Measurements from ENCODE around the gene ZSCAN20. TPM values are rescaled to one million over a fixed set of nuclear protein-coding genes. Genes with fewer than 3 reads are reported as not detected.

ZSCAN20 gene
- total RNA-seq, 3 donors from 2014 or later (not counting 1 experiment from before 2014, with no cell fraction given) = 0.49 to 1.5 (median 1.0) TPM

DNA sequence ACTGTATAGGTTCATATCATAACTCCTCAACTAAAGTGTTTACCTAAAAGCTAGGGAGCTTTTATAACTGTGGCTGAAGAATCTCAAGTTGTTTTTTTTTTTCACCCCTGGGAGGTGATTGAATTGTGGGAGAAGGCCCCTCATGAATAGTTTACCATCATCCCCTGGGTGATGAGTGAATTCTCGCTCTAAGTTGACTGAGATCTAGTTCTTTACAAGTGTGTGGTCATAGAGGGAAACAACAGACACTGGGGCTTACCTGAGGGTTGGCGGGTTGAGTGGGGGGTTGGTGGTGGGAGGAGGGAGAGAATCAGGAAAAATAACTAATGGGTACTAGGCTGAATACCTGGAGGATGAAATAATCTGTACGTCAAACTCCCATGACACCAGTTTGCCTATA, 7.9 kb upstream of the ZSCAN20 start:
- Histone ChIP-seq H3K27me3 (ENCODE audit: control insufficient read depth, insufficient read depth, low read length) (no peaks in the 10 kb centered on the region), H3K4me1 (ENCODE audit: control insufficient read depth, insufficient read depth, low read length) (peaks cover 12% of the 10 kb centered on the region), H3K27ac (ENCODE audit: low read length) (no peak overlapping the region), H3K4me3 (ENCODE audit: low read length) (no peak overlapping the region), H3K9me3 (ENCODE audit: control insufficient read depth, insufficient read depth, low read length) (no peaks in the 10 kb centered on the region), H3K36me3 (ENCODE audit: control insufficient read depth, insufficient read depth, low read length) (no peaks in the 10 kb centered on the region)
- no peaks in the 10 kb centered on the region for H3K36me3 Mint-ChIP-seq
- H3K4me1 Mint-ChIP-seq = no peaks in the 10 kb centered on the region
- DNase-seq = no peak
- no peak overlapping the region for H3K4me3 Mint-ChIP-seq
- ATAC-seq = no peak
- H3K9me3 Mint-ChIP-seq = no peaks in the 10 kb centered on the region
- intact Hi-C loops (cut with micrococcal nuclease) = no loop called here
- H3K27me3 Mint-ChIP-seq (ENCODE audit: low read depth in 2 of 2) = peaks cover 5 to 7% of the 10 kb centered on the region in 2 donors
- 89% methylated on average over 3 of the region's 3 CpGs for WGBS (ENCODE audit: insufficient coverage)
- TF ChIP-seq, protein P1, sequence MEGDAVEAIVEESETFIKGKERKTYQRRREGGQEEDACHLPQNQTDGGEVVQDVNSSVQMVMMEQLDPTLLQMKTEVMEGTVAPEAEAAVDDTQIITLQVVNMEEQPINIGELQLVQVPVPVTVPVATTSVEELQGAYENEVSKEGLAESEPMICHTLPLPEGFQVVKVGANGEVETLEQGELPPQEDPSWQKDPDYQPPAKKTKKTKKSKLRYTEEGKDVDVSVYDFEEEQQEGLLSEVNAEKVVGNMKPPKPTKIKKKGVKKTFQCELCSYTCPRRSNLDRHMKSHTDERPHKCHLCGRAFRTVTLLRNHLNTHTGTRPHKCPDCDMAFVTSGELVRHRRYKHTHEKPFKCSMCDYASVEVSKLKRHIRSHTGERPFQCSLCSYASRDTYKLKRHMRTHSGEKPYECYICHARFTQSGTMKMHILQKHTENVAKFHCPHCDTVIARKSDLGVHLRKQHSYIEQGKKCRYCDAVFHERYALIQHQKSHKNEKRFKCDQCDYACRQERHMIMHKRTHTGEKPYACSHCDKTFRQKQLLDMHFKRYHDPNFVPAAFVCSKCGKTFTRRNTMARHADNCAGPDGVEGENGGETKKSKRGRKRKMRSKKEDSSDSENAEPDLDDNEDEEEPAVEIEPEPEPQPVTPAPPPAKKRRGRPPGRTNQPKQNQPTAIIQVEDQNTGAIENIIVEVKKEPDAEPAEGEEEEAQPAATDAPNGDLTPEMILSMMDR (IDR thresholded peaks at IDR 0.05) = no peak
- no peak overlapping the region for H3K27ac Mint-ChIP-seq

DNA sequence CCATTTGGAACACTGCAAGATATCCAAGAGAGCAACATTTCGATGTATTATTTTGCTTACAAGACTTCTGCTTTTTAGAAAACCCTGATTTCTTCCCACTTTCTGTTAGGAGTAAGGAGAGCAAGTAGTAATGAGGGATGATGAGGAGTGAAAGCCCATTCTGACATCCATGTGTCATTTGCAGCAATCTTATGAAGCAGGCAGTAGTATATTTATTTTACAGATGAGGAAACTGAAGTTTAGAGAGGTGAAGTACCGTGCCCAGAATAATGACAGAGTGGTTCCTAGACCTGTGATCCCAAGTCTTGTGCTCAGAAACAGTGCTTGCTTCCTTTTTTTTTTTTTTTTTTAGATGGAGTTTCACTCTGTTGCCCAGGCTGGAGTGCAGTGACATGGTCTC, 7.1 kb upstream of the ZSCAN20 start:
- Mint-ChIP-seq H3K4me3 (no peak overlapping the region), H3K36me3 (no peaks in the 10 kb centered on the region), H3K27ac (no peak overlapping the region), H3K4me1 (peaks cover 0 to 1% of the 10 kb centered on the region in 2 donors), H3K9me3 (no peaks in the 10 kb centered on the region), H3K27me3 (ENCODE audit: low read depth in 2 of 2) (no peaks in the 10 kb centered on the region)
- Histone ChIP-seq H3K36me3 (ENCODE audit: control insufficient read depth, insufficient read depth, low read length) (no peaks in the 10 kb centered on the region), H3K27ac (ENCODE audit: low read length) (no peak overlapping the region), H3K27me3 (ENCODE audit: control insufficient read depth, insufficient read depth, low read length) (no peaks in the 10 kb centered on the region), H3K4me3 (ENCODE audit: low read length) (no peak overlapping the region), H3K9me3 (ENCODE audit: control insufficient read depth, insufficient read depth, low read length) (no peaks in the 10 kb centered on the region), H3K4me1 (ENCODE audit: control insufficient read depth, insufficient read depth, low read length) (peaks cover 11% of the 10 kb centered on the region)
- no peak for DNase-seq
- 96% methylated on average over 2 of the region's 2 CpGs for WGBS (ENCODE audit: insufficient coverage)
- no peak for ATAC-seq
- TF ChIP-seq, protein P1 (IDR thresholded peaks at IDR 0.05) = no peak
- intact Hi-C loops (cut with micrococcal nuclease) = no loop called here

DNA sequence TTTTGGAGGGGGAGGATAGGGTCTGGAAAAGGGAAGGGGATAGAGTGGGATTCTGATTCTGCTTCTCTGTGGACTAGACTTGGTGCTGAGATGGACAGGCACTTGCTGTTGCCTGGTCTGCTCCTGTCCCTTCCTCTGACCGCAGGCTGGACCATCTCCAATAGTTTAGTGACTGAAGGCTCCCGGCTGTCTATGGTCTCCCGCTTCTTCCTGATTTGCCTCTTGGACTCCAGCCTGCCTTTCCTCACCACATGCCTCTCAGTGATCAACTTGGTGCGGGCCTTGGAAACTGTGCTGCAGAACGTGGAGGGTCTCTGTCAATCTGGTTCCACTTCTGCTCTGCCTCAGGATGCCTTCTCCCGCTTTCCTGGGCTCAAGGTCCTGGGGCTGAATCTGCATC, 6.3 kb upstream of the ZSCAN20 start:
- intact Hi-C loops (cut with micrococcal nuclease) = no loop called here
- Mint-ChIP-seq H3K27me3 (ENCODE audit: low read depth in 2 of 2) (no peaks in the 10 kb centered on the region), H3K36me3 (no peaks in the 10 kb centered on the region)

DNA sequence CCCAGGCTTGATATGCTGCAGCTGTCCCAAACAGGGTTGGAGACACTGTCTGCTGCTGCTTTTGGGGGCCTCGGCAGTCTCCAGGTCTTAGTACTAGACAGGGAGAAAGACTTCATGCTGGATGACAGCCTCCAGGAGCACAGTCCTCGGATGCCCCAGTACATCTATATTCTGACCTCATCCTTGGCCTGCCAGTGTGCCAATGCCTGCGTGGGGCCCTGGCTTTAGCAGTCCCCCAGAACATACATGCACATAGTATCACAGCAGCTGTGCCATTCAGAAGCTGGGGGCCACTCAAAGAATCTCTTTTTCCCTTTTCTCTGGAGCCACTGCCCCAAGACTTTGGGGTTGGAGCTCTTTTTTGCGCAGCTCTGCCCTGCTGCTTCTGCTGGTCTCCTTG, 4.4 kb upstream of the ZSCAN20 start:
- Histone ChIP-seq H3K27ac (ENCODE audit: low read length) (no peak overlapping the region), H3K9me3 (ENCODE audit: control insufficient read depth, insufficient read depth, low read length) (no peaks in the 10 kb centered on the region), H3K4me3 (ENCODE audit: low read length) (no peak overlapping the region), H3K4me1 (ENCODE audit: control insufficient read depth, insufficient read depth, low read length) (peaks cover 16% of the 10 kb centered on the region), H3K27me3 (ENCODE audit: control insufficient read depth, insufficient read depth, low read length) (no peaks in the 10 kb centered on the region), H3K36me3 (ENCODE audit: control insufficient read depth, insufficient read depth, low read length) (no peaks in the 10 kb centered on the region)
- H3K9me3 Mint-ChIP-seq = no peaks in the 10 kb centered on the region
- DNase-seq (no peak), ATAC-seq (no peak)
- no peaks in the 10 kb centered on the region for H3K36me3 Mint-ChIP-seq
- 91% methylated on average over 4 of the region's 4 CpGs for WGBS (ENCODE audit: insufficient coverage)
- no peak overlapping the region for H3K4me3 Mint-ChIP-seq
- H3K27me3 Mint-ChIP-seq (ENCODE audit: low read depth in 2 of 2) = no peaks in the 10 kb centered on the region
- intact Hi-C loops (cut with micrococcal nuclease) = no loop called here
- no peak overlapping the region for H3K27ac Mint-ChIP-seq
- peaks cover 18 to 19% of the 10 kb centered on the region in 2 donors for H3K4me1 Mint-ChIP-seq
- TF ChIP-seq, protein P1 (IDR thresholded peaks at IDR 0.05) = no peak

More for the DNA sequence above, 6.3 kb upstream of the ZSCAN20 start:
- Mint-ChIP-seq H3K4me1 (peaks cover 0 to 7% of the 10 kb centered on the region in 2 donors), H3K27ac (no peak overlapping the region), H3K4me3 (no peak overlapping the region), H3K9me3 (no peaks in the 10 kb centered on the region)
- Histone ChIP-seq H3K36me3 (ENCODE audit: control insufficient read depth, insufficient read depth, low read length) (no peaks in the 10 kb centered on the region), H3K4me1 (ENCODE audit: control insufficient read depth, insufficient read depth, low read length) (peaks cover 10% of the 10 kb centered on the region), H3K27ac (ENCODE audit: low read length) (no peak overlapping the region), H3K4me3 (ENCODE audit: low read length) (no peak overlapping the region), H3K27me3 (ENCODE audit: control insufficient read depth, insufficient read depth, low read length) (no peaks in the 10 kb centered on the region), H3K9me3 (ENCODE audit: control insufficient read depth, insufficient read depth, low read length) (no peaks in the 10 kb centered on the region)
- no peak for DNase-seq
- ATAC-seq = no peak
- WGBS (ENCODE audit: insufficient coverage) = 91% methylated on average over 6 of the region's 6 CpGs
- TF ChIP-seq, protein P1 (IDR thresholded peaks at IDR 0.05) = no peak
